CD14-positive monocyte (primary cell): ENCODE measurements around the gene STUM. TPM values are rescaled to one million over a fixed set of nuclear protein-coding genes. Genes with fewer than 3 reads are reported as not detected.

ENCODE experiments used
- DNase-seq, 3 donors: peaks; one replicate each; pipeline ENCODE4 v3.0.0-alpha.2; 2011 to 2022
- H2AFZ ChIP-seq: 2 replicates; pipeline ENCODE4 v1.6.0; 2012; ENCODE audit warnings: mild to moderate bottlenecking, low read depth, low read length, inconsistent platforms; ENCODE audit not compliant: insufficient read depth, poor library complexity, severe bottlenecking
- H3K27ac ChIP-seq, 2 donors: 1 replicate in 1 of 2; 2 replicates in 1 of 2; pipeline ENCODE4 v1.5.1; 2012 to 2013; ENCODE audit warnings: low read length in 2 of 2, control low read depth in 1 of 2, inconsistent platforms in 1 of 2, low read depth in 1 of 2, mild to moderate bottlenecking in 1 of 2
- H3K27me3 ChIP-seq, 2 donors: one replicate each; pipeline versions ENCODE4 v1.6.0 to v1.6.1; 2011 to 2013; ENCODE audit warnings: low read length in 2 of 2; ENCODE audit not compliant: control insufficient read depth in 2 of 2, insufficient read depth in 2 of 2
- H3K36me3 ChIP-seq, 2 donors: replicated peaks in 1 of 2; 1 replicate in 1 of 2; 2 replicates in 1 of 2; pipeline versions ENCODE4 v1.5.1 to v1.6.1; 2012 to 2013; ENCODE audit warnings: low read length in 2 of 2, control low read depth in 1 of 2, inconsistent platforms in 1 of 2, mild to moderate bottlenecking in 1 of 2; ENCODE audit not compliant: insufficient read depth in 2 of 2, control insufficient read depth in 1 of 2
- H3K4me1 ChIP-seq, 2 donors: 1 replicate in 1 of 2; 2 replicates in 1 of 2; pipeline versions ENCODE4 v1.5.1 to v1.6.1; 2012 to 2013; ENCODE audit warnings: low read length in 2 of 2, control low read depth in 1 of 2, inconsistent platforms in 1 of 2, mild to moderate bottlenecking in 1 of 2, moderate library complexity in 1 of 2; ENCODE audit not compliant: insufficient read depth in 2 of 2, control insufficient read depth in 1 of 2
- H3K4me2 ChIP-seq: replicated peaks from 2 replicates; pipeline ENCODE3; 2012; ENCODE audit warnings: low read length, moderate library complexity, mild to moderate bottlenecking; ENCODE audit not compliant: poor library complexity, severe bottlenecking; ENCODE audit errors: extremely low read depth
- H3K4me3 ChIP-seq, 3 experiments: fragments of 200-600 bp in 1 of 3; sonication (generic) in 1 of 3; replicated peaks in 1 of 3; 1 replicate in 2 of 3; 2 replicates in 1 of 3; pipeline ENCODE4 v1.5.1; 2011 to 2013; ENCODE audit warnings: low read length in 3 of 3, mild to moderate bottlenecking in 3 of 3, control low read depth in 2 of 3, low read depth in 2 of 3, inconsistent platforms in 1 of 3, moderate library complexity in 1 of 3
- H3K79me2 ChIP-seq: 2 replicates; pipeline ENCODE4 v1.6.0; 2012; ENCODE audit warnings: mild to moderate bottlenecking, control low read depth, inconsistent platforms, low read length, moderate library complexity; ENCODE audit not compliant: insufficient read depth
- H3K9ac ChIP-seq: 2 replicates; pipeline ENCODE4 v1.6.0; 2017; ENCODE audit warnings: low read length, mild to moderate bottlenecking; ENCODE audit not compliant: insufficient read depth, poor library complexity, severe bottlenecking
- H3K9me3 ChIP-seq, 2 donors: replicated peaks in 1 of 2; 1 replicate in 1 of 2; 2 replicates in 1 of 2; pipeline versions ENCODE4 v1.5.1 to v1.6.1; 2012 to 2013; ENCODE audit warnings: low read length in 2 of 2, control low read depth in 1 of 2; ENCODE audit not compliant: control insufficient read depth in 1 of 2, insufficient read depth in 1 of 2
- H4K20me1 ChIP-seq: 2 replicates; pipeline ENCODE4 v1.6.0; 2012; ENCODE audit warnings: mild to moderate bottlenecking, low read length, control low read depth, moderate library complexity; ENCODE audit not compliant: insufficient read depth
- H3K27ac Mint-ChIP-seq, 7 donors: one replicate each; pipeline ENCODE4 v1.8.0; 2020; ENCODE audit warnings: mild to moderate bottlenecking in 7 of 7, mixed read lengths in 7 of 7, moderate library complexity in 6 of 7, inconsistent platforms in 2 of 7
- H3K27me3 Mint-ChIP-seq, 3 donors: one replicate each; pipeline ENCODE4 v1.8.0; 2021 to 2022; ENCODE audit warnings: low read depth in 3 of 3, mild to moderate bottlenecking in 3 of 3, mixed read lengths in 3 of 3, moderate library complexity in 3 of 3, inconsistent platforms in 1 of 3
- H3K36me3 Mint-ChIP-seq, 2 donors: one replicate each; pipeline ENCODE4 v1.8.0; 2020; ENCODE audit warnings: mixed read lengths in 2 of 2, inconsistent platforms in 1 of 2, mild to moderate bottlenecking in 1 of 2
- H3K4me1 Mint-ChIP-seq: one replicate; pipeline ENCODE4 v1.8.0; 2020; ENCODE audit warnings: mild to moderate bottlenecking, mixed read lengths
- H3K4me3 Mint-ChIP-seq, 2 donors: one replicate each; pipeline ENCODE4 v1.8.0; 2020; ENCODE audit warnings: mild to moderate bottlenecking in 2 of 2, mixed read lengths in 2 of 2, moderate library complexity in 1 of 2
- H3K9me3 Mint-ChIP-seq, 7 donors: one replicate each; pipeline ENCODE4 v1.8.0; 2020 to 2022; ENCODE audit warnings: mixed read lengths in 7 of 7, mild to moderate bottlenecking in 6 of 7, moderate library complexity in 6 of 7, inconsistent platforms in 2 of 7
- WGBS: methylation state at CpG from one replicate; pipeline ENCODE4 v1.1.5; 2013; ENCODE audit warnings: missing lambda C conversion rate; ENCODE audit not compliant: insufficient coverage; 5-methylcytosine and 5-hydroxymethylcytosine counted together
- intact Hi-C, 2 donors: fragments of 100-400 bp; cut with micrococcal nuclease; formaldehyde crosslinking; loops; one replicate each; pipeline versions ENCODE4 v1.15.0 to v1.15.1; 2023
- polyA plus RNA-seq, 3 donors: library from polyadenylated mRNA; depleted of rRNA in 1 of 3; unstranded in 2 of 3; stranded (reverse) in 1 of 3; fragments of 300-500 nt in 2 of 3; fragments of >200 nt in 1 of 3; fragmentation: Illumina TruSeq in 2 of 3; gene quantifications; 1 replicate in 2 of 3; 2 replicates in 1 of 3; pipeline ENCODE4 v1.2.3, GENCODE V29; 2012 to 2021
- TF ChIP-seq, protein P1 (sequence below): fragments of 200-600 bp; IDR thresholded peaks from one replicate; pipeline ENCODE4 v1.8.0; 2022; ENCODE audit warnings: antibody characterized with exemption, mild to moderate bottlenecking

The STUM gene
- polyA plus RNA-seq, 3 donors = not detected

GRCh38 chr1:226627924-226628611, 79.5 kb downstream of the STUM start:
- H3K27ac ChIP-seq = no peak overlapping the region
- DNase-seq = peak; percentile 7 to 83 (median 30)

DNA sequence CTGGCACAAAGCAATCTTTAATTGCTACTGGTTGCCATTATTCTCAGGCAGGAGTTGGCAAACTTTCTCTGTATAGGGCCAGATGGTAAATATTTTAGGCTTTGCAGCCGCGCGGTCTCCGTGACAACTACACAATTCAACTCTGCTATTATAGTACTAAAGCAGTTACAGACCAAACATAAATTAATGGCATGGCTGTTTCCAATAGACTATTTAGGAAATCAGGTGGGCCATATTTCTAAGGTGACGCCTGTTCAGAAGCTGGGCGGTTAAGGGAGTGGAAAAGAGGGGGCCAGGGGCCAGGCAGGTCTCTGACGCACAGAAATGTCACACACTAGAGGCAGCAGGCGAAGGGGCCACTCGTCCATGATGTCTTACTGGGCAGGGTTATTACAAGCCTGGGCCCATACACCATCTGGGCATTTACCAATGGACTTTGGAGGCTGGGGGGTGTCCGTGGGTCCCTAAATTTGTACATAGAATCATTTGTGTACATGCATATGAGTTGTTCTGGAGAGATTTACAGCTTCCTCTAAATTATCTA, 80.1 kb downstream of the STUM start:
- Histone ChIP-seq H2AFZ (no peak overlapping the region), H3K4me2 (no peak overlapping the region), H3K9me3 (peaks cover 0 to 3% of the 10 kb centered on the region in 2 donors), H3K79me2 (no peaks in the 10 kb centered on the region), H4K20me1 (no peaks in the 10 kb centered on the region), H3K27me3 (no peaks in the 10 kb centered on the region), H3K36me3 (peaks cover 8 to 32% of the 10 kb centered on the region in 2 donors), H3K9ac (no peak overlapping the region), H3K4me1 (peaks cover 3 to 5% of the 10 kb centered on the region in 2 donors), H3K27ac (no peak overlapping the region), H3K4me3 (no peak overlapping the region)
- no peak overlapping the region for H3K27ac Mint-ChIP-seq
- peaks cover 0 to 5% (median 4%) of the 10 kb centered on the region in 3 donors for H3K27me3 Mint-ChIP-seq
- no peak overlapping the region for H3K4me3 Mint-ChIP-seq
- 100% methylated on average over 2 of the region's 10 CpGs for WGBS
- H3K4me1 Mint-ChIP-seq = peaks cover 20% of the 10 kb centered on the region
- peaks cover 0 to 8% (median 6%) of the 10 kb centered on the region in 7 donors for H3K9me3 Mint-ChIP-seq
- DNase-seq = no peak
- intact Hi-C loops = loop anchor here in 1 of 2 donors (5.0 kb wide), 1 partner anchor 109 kb away; the partner anchor contains the start of gene ITPKB
- peaks cover 20 to 35% of the 10 kb centered on the region in 2 donors for H3K36me3 Mint-ChIP-seq
- TF ChIP-seq, protein P1, sequence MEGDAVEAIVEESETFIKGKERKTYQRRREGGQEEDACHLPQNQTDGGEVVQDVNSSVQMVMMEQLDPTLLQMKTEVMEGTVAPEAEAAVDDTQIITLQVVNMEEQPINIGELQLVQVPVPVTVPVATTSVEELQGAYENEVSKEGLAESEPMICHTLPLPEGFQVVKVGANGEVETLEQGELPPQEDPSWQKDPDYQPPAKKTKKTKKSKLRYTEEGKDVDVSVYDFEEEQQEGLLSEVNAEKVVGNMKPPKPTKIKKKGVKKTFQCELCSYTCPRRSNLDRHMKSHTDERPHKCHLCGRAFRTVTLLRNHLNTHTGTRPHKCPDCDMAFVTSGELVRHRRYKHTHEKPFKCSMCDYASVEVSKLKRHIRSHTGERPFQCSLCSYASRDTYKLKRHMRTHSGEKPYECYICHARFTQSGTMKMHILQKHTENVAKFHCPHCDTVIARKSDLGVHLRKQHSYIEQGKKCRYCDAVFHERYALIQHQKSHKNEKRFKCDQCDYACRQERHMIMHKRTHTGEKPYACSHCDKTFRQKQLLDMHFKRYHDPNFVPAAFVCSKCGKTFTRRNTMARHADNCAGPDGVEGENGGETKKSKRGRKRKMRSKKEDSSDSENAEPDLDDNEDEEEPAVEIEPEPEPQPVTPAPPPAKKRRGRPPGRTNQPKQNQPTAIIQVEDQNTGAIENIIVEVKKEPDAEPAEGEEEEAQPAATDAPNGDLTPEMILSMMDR = no peak

More at GRCh38 chr1:226627924-226628611, 79.5 kb downstream of the STUM start:
- H3K9me3 Mint-ChIP-seq = peaks cover 0 to 8% (median 6%) of the 10 kb centered on the region in 7 donors
- H3K36me3 Mint-ChIP-seq = peaks cover 15 to 29% of the 10 kb centered on the region in 2 donors
- peaks cover 0 to 5% (median 4%) of the 10 kb centered on the region in 3 donors for H3K27me3 Mint-ChIP-seq
- no peak overlapping the region for H3K4me2 ChIP-seq
- H3K27ac Mint-ChIP-seq = peak overlapping the region in 5 of 7 donors; percentile 4 to 86 (median 56)
- WGBS = 100% methylated on average over 3 of the region's 11 CpGs
- TF ChIP-seq, protein P1 = no peak
- intact Hi-C loops = loop anchor here (2.0 to 5.0 kb wide), 2 partner anchors 109 to 201 kb away; partner anchors contain the start of gene ITPKB (in 1 of the 2)
- no peaks in the 10 kb centered on the region for H3K27me3 ChIP-seq
- peaks cover 0 to 3% of the 10 kb centered on the region in 2 donors for H3K9me3 ChIP-seq
- no peak overlapping the region for H3K4me3 Mint-ChIP-seq
- no peaks in the 10 kb centered on the region for H4K20me1 ChIP-seq
- H3K9ac ChIP-seq = no peak overlapping the region
- no peak overlapping the region for H2AFZ ChIP-seq
- peaks cover 7 to 26% of the 10 kb centered on the region in 2 donors for H3K36me3 ChIP-seq
- H3K4me3 ChIP-seq = no peak overlapping the region
- H3K79me2 ChIP-seq = no peaks in the 10 kb centered on the region
- peaks cover 3 to 5% of the 10 kb centered on the region in 2 donors for H3K4me1 ChIP-seq
- peaks cover 20% of the 10 kb centered on the region for H3K4me1 Mint-ChIP-seq
